ENCODE measurements around the gene CNTFR. TPM values are rescaled to one million over a fixed set of nuclear protein-coding genes. Genes with fewer than 3 reads are reported as not detected.

Gene CNTFR
- total RNA-seq, 3 donors from 2014 or later = 11.3 to 103 (median 15.4) TPM

- Histone ChIP-seq H3K36me3 (no peaks in the 10 kb centered on the region), H3K27ac (no peak overlapping the region), H3K4me3 (no peak overlapping the region), H3K4me1 (no peaks in the 10 kb centered on the region), H3K27me3 (no peaks in the 10 kb centered on the region), H3K9me3 (no peaks in the 10 kb centered on the region)
- TF ChIP-seq POLR2A (IDR thresholded peaks at IDR 0.05) (no peak), POLR2AphosphoS5 (IDR thresholded peaks at IDR 0.05) (no peak), CTCF (IDR thresholded peaks at IDR 0.05) (no peak)
- intact Hi-C loops (cut with DNase I; ENCODE audit: low total_unique reads) = no loop called here
- DNase-seq (ENCODE audit: low spot score in 2 of 2) = no peak
Observed at GRCh38 chr9:34520505-34521385, 68.8 kb downstream of the CNTFR start.

- Histone ChIP-seq H3K27ac (no peak overlapping the region), H3K27me3 (no peaks in the 10 kb centered on the region), H3K36me3 (no peaks in the 10 kb centered on the region), H3K9me3 (no peaks in the 10 kb centered on the region), H3K4me1 (no peaks in the 10 kb centered on the region), H3K4me3 (no peak overlapping the region)
- no peak for DNase-seq (ENCODE audit: low spot score in 2 of 2)
- intact Hi-C loops (cut with DNase I; ENCODE audit: low total_unique reads) = no loop called here
- no peak for TF ChIP-seq POLR2AphosphoS5 (IDR thresholded peaks at IDR 0.05)
- no peak for TF ChIP-seq CTCF (IDR thresholded peaks at IDR 0.05)
- TF ChIP-seq POLR2A (IDR thresholded peaks at IDR 0.05) = no peak
Observed at GRCh38 chr9:34520096-34520495, 69.4 kb downstream of the CNTFR start.

- no peaks in the 10 kb centered on the region for H3K9me3 ChIP-seq
- no peak overlapping the region for H3K27ac ChIP-seq
- DNase-seq (ENCODE audit: low spot score in 2 of 2) = no peak
- H3K27me3 ChIP-seq = no peaks in the 10 kb centered on the region
- no peak for TF ChIP-seq POLR2AphosphoS5 (IDR thresholded peaks at IDR 0.05)
- intact Hi-C loops (cut with DNase I; ENCODE audit: low total_unique reads) = no loop called here
- H3K4me3 ChIP-seq = no peak overlapping the region
- no peaks in the 10 kb centered on the region for H3K36me3 ChIP-seq
- H3K4me1 ChIP-seq = no peaks in the 10 kb centered on the region
Observed at GRCh38 chr9:34519321-34520020, 70.1 kb downstream of the CNTFR start.

GRCh38 chr9:34518896-34519295 is 70.6 kb downstream of the CNTFR start:
- H3K4me3 ChIP-seq = no peak overlapping the region
- H3K4me1 ChIP-seq = no peaks in the 10 kb centered on the region
- DNase-seq (ENCODE audit: low spot score in 2 of 2) = no peak
- H3K27ac ChIP-seq = no peak overlapping the region
- intact Hi-C loops (cut with DNase I; ENCODE audit: low total_unique reads) = no loop called here
- TF ChIP-seq POLR2A (IDR thresholded peaks at IDR 0.05) (no peak), CTCF (IDR thresholded peaks at IDR 0.05) (no peak), POLR2AphosphoS5 (IDR thresholded peaks at IDR 0.05) (no peak)
- H3K27me3 ChIP-seq = no peaks in the 10 kb centered on the region
- H3K36me3 ChIP-seq = no peaks in the 10 kb centered on the region
- no peaks in the 10 kb centered on the region for H3K9me3 ChIP-seq

- Histone ChIP-seq H3K36me3 (no peaks in the 10 kb centered on the region), H3K9me3 (no peaks in the 10 kb centered on the region), H3K4me1 (no peaks in the 10 kb centered on the region), H3K27me3 (no peaks in the 10 kb centered on the region), H3K4me3 (no peak overlapping the region), H3K27ac (no peak overlapping the region)
- no peak for TF ChIP-seq CTCF (IDR thresholded peaks at IDR 0.05)
- no peak for TF ChIP-seq POLR2AphosphoS5 (IDR thresholded peaks at IDR 0.05)
- no peak for TF ChIP-seq POLR2A (IDR thresholded peaks at IDR 0.05)
- DNase-seq (ENCODE audit: low spot score in 2 of 2) = no peak
- intact Hi-C loops (cut with DNase I; ENCODE audit: low total_unique reads) = no loop called here
Observed at GRCh38 chr9:34518110-34518616, 71.4 kb downstream of the CNTFR start.
